IPS-NIHi11 (cell line): ENCODE data around the gene AKR1C4.

ENCODE experiments used
- DNase-seq: peaks from one replicate; pipeline ENCODE4 v3.0.0; 2012; ENCODE audit warnings: mixed read lengths, low spot score

The AKR1C4 gene

DNA sequence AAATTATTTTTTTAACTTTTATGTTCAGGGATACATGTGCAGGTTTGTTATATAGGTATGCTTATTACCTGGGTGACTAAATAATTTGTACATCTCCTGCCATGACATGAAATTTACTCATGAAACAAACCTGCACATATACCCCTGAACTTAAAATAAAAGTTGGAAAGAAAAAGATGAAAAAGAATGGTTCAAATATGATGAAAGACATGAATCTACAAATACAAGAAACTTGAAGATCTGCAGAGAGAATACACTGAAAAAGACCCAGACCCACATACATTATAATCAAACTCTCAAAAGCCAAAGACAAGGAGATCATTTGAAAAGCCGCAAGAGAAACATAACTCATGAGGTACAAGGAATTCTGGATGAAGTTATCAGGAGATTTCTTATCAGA is 70.2 kb downstream of the AKR1C4 start:
- no peak for DNase-seq

DNA sequence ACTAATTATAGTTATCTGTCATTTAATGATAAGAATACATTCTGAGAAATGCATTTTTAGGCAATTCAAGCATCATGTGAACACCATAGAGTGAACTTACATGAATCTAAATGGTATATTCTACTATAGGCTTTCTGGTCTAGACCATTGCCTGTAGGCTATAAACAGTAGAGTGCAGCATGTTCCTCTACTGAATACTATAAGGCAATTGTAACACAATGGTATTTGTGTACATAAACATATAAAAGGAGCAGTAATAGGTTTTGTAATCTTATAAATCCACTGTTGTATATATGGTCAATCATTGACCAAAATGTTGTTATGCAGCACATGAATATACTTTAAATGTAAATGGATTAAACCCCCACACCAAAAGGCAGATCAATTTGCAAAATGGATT is 71.6 kb downstream of the AKR1C4 start:
- DNase-seq, result no peak
